ENCODE results near the gene MMP1.
A peak's percentile ranks its signal among the peaks of the same experiment; 100 is the strongest.

The MMP1 gene

GRCh38 chr11:102798012-102798746 lies at the start of gene MMP1:
MMP1 (minus strand) TSS chr11:102798160; CDS start chr11:102798092, 68 bp downstream.
- no peak for DNase-seq

- no peak for DNase-seq
Observed at GRCh38 chr11:102846292-102846691, 48.3 kb upstream of the MMP1 start.

GRCh38 chr11:102843489-102843888 lies 45.5 kb upstream of the MMP1 start, which contains the start of gene MMP3:
MMP3 (minus strand) TSS chr11:102843609; CDS start chr11:102843546, 63 bp downstream.
- DNase-seq: no peak

GRCh38 chr11:102842930-102843329 lies 45.0 kb upstream of the MMP1 start:
- no peak for DNase-seq

GRCh38 chr11:102840018-102840417 lies 42.1 kb upstream of the MMP1 start:
- peak; percentile 22 to 45 for DNase-seq

GRCh38 chr11:102837646-102838045 lies 39.7 kb upstream of the MMP1 start:
- DNase-seq: no peak

- DNase-seq: no peak
Observed at GRCh38 chr11:102837156-102837555, 39.2 kb upstream of the MMP1 start.

GRCh38 chr11:102836290-102836875 lies 38.4 kb upstream of the MMP1 start:
- DNase-seq: peak in 1 of 2 experiments; percentile 35

- no peak for DNase-seq
Observed at GRCh38 chr11:102833731-102834130, 35.8 kb upstream of the MMP1 start.

GRCh38 chr11:102832612-102833011 lies 34.7 kb upstream of the MMP1 start:
- no peak for DNase-seq

GRCh38 chr11:102831489-102832440 lies 33.8 kb upstream of the MMP1 start:
- no peak for DNase-seq

GRCh38 chr11:102831128-102831488 lies 33.1 kb upstream of the MMP1 start:
- no peak for DNase-seq

GRCh38 chr11:102830001-102830727 lies 32.2 kb upstream of the MMP1 start:
- DNase-seq: no peak

GRCh38 chr11:102829316-102830000 lies 31.5 kb upstream of the MMP1 start:
- peak; percentile 37 to 57 for DNase-seq

- DNase-seq: no peak
Observed at GRCh38 chr11:102824556-102824955, 26.6 kb upstream of the MMP1 start.

GRCh38 chr11:102819491-102819890 lies 21.5 kb upstream of the MMP1 start:
- DNase-seq: no peak

GRCh38 chr11:102813484-102813883 lies 15.5 kb upstream of the MMP1 start:
- DNase-seq: no peak

- no peak for DNase-seq
Observed at GRCh38 chr11:102812188-102812587, 14.2 kb upstream of the MMP1 start.

GRCh38 chr11:102810950-102811660 lies 13.1 kb upstream of the MMP1 start:
- peak; percentile 36 to 61 for DNase-seq

GRCh38 chr11:102809971-102810370 lies 12.0 kb upstream of the MMP1 start:
- DNase-seq: no peak

GRCh38 chr11:102807921-102808320 lies 10.0 kb upstream of the MMP1 start:
- DNase-seq: no peak
